Body of pancreas (tissue), 4 donors: ENCODE data around the gene GRIN1.

ENCODE experiments used
- CTCF ChIP-seq, 7 experiments: fragments of 450-650 bp in 4 of 7; fragments of 200-600 bp in 3 of 7; sonication (generic) in 3 of 7; IDR thresholded peaks; one replicate each; pipeline ENCODE4 v1.5.1; 2016 to 2019; ENCODE audit warnings: antibody characterized with exemption in 7 of 7
- POLR2A ChIP-seq, 3 donors: fragments of 450-650 bp; IDR thresholded peaks; one replicate each; pipeline ENCODE4 v1.6.1; 2016; ENCODE audit warnings: antibody characterized with exemption in 3 of 3, mild to moderate bottlenecking in 2 of 3

GRCh38 chr9:137188490-137189296 is 49.7 kb downstream of the GRIN1 start, which contains the start of the genes ANAPC2 and SSNA1:
- peak in 4 of 7 experiments; percentile 49 to 63 (median 54) for TF ChIP-seq CTCF (IDR thresholded peaks at IDR 0.05)
- peak; percentile 86 to 87 (median 86) for TF ChIP-seq POLR2A (IDR thresholded peaks at IDR 0.05)
